SU-DHL-6 (cell line): ENCODE data around the gene MYO7B.

ENCODE experiments used
- EZH2phosphoT487 ChIP-seq: fragments of 200-600 bp; sonication (generic), shearing (Covaris generic); conservative IDR thresholded peaks from 2 replicates; pipeline ENCODE4 v1.6.1; 2018; ENCODE audit warnings: mild to moderate bottlenecking, antibody characterized with exemption, low read length, moderate library complexity, mixed read lengths
- TF ChIP-seq, protein P1 (sequence below): fragments of 200-600 bp; sonication (generic); IDR thresholded peaks from one replicate; pipeline ENCODE4 v1.5.1; 2017; ENCODE audit warnings: antibody characterized with exemption, mild to moderate bottlenecking, low read length, moderate library complexity; ENCODE audit not compliant: insufficient read depth, poor library complexity, severe bottlenecking

DNA sequence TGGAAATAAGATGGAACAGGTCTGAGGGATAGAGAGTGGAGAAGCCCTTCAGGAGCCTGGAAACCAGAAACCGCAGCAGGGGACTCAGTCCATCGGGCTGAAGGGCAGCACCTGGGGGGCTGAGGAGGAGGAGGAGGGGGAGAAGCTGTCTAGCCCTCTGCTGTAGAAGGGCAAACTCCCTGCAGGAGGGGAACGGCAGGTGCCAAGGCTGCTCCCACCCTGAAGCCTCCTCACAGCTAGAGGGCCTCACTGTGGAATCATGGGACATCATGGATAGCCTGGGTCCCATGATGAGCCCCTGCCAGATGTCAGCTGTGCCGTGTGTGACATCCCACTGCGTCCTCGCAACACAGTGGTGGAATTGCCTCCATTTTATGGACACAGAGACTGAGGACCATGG lies 435 bp downstream of the MYO7B start:
- TF ChIP-seq, protein P1, sequence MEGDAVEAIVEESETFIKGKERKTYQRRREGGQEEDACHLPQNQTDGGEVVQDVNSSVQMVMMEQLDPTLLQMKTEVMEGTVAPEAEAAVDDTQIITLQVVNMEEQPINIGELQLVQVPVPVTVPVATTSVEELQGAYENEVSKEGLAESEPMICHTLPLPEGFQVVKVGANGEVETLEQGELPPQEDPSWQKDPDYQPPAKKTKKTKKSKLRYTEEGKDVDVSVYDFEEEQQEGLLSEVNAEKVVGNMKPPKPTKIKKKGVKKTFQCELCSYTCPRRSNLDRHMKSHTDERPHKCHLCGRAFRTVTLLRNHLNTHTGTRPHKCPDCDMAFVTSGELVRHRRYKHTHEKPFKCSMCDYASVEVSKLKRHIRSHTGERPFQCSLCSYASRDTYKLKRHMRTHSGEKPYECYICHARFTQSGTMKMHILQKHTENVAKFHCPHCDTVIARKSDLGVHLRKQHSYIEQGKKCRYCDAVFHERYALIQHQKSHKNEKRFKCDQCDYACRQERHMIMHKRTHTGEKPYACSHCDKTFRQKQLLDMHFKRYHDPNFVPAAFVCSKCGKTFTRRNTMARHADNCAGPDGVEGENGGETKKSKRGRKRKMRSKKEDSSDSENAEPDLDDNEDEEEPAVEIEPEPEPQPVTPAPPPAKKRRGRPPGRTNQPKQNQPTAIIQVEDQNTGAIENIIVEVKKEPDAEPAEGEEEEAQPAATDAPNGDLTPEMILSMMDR: no peak
- TF ChIP-seq EZH2phosphoT487: no peak
